SK-N-SH treated with all-trans-retinoic acid at 6 μM for 48 hours (cell line): ENCODE results near the gene SSBP2.
A peak's percentile ranks its signal among the peaks of the same experiment; 100 is the strongest.

ENCODE experiments used
- ATAC-seq: fragments of 200-7000 bp; cut with Tn5 transposase; 3 replicates; pipeline ENCODE4 v1.9.1; 2020; ENCODE audit warnings: mild to moderate bottlenecking, moderate library complexity
- ARNTL ChIP-seq: fragments of 450-650 bp; formaldehyde crosslinking; IDR thresholded peaks from 2 replicates; pipeline ENCODE4 v1.5.0; 2020; ENCODE audit warnings: low read depth, mild to moderate bottlenecking, moderate library complexity, borderline replicate concordance
- CREB5 ChIP-seq: fragments of 250-450 bp; sonication (Bioruptor Pico); IDR thresholded peaks from 2 replicates; pipeline ENCODE4 v1.5.1; 2020; ENCODE audit warnings: low read depth, mild to moderate bottlenecking, moderate library complexity
- CSDC2 ChIP-seq: fragments of 250-450 bp; sonication (Bioruptor Pico); IDR thresholded peaks from 2 replicates; pipeline ENCODE4 v1.5.0; 2020; ENCODE audit warnings: mild to moderate bottlenecking, moderate library complexity
- CSRNP3 ChIP-seq: fragments of 250-450 bp; sonication (Bioruptor Pico); IDR thresholded peaks from 2 replicates; pipeline ENCODE4 v1.5.1; 2021; ENCODE audit warnings: mild to moderate bottlenecking, moderate library complexity
- GLIS3 ChIP-seq: fragments of 250-450 bp; sonication (Bioruptor Pico); IDR thresholded peaks from 2 replicates; pipeline ENCODE4 v1.5.0; 2020; ENCODE audit warnings: mild to moderate bottlenecking, moderate library complexity
- ISL1 ChIP-seq: fragments of 250-450 bp; sonication (Bioruptor Pico); IDR thresholded peaks from 2 replicates; pipeline ENCODE4 v2.1.2; 2022; ENCODE audit warnings: mild to moderate bottlenecking, moderate library complexity
- OSR1 ChIP-seq: fragments of 250-450 bp; sonication (Bioruptor Pico); IDR thresholded peaks from 2 replicates; pipeline ENCODE4 v1.8.0; 2022; ENCODE audit warnings: moderate library complexity, mild to moderate bottlenecking, inconsistent platforms
- PATZ1 ChIP-seq: fragments of 250-450 bp; sonication (Bioruptor Pico); IDR thresholded peaks from 2 replicates; pipeline ENCODE4 v1.8.0; 2020; ENCODE audit warnings: mild to moderate bottlenecking, moderate library complexity, borderline replicate concordance
- POU6F1 ChIP-seq: fragments of 250-450 bp; sonication (Bioruptor Pico); IDR thresholded peaks from 2 replicates; pipeline ENCODE4 v1.8.0; 2021; ENCODE audit warnings: low read depth, mild to moderate bottlenecking, moderate library complexity, borderline replicate concordance
- PPARA ChIP-seq: fragments of 250-450 bp; sonication (Bioruptor Pico); IDR thresholded peaks from 2 replicates; pipeline ENCODE4 v1.5.0; 2020; ENCODE audit warnings: mild to moderate bottlenecking, borderline replicate concordance
- RARB ChIP-seq: fragments of 250-450 bp; sonication (Bioruptor Pico); IDR thresholded peaks from 2 replicates; pipeline ENCODE4 v1.8.0; 2021; ENCODE audit warnings: mild to moderate bottlenecking, moderate library complexity
- SNAI2 ChIP-seq: fragments of 250-450 bp; sonication (Bioruptor Pico); IDR thresholded peaks from 2 replicates; pipeline ENCODE4 v1.5.0; 2020; ENCODE audit warnings: mild to moderate bottlenecking, moderate library complexity
- TCF4 ChIP-seq: fragments of 250-450 bp; sonication (Bioruptor Pico); IDR thresholded peaks from 2 replicates; pipeline ENCODE4 v1.8.0; 2021; ENCODE audit warnings: mild to moderate bottlenecking, moderate library complexity, borderline replicate concordance
- TOX ChIP-seq: fragments of 250-450 bp; sonication (Bioruptor Pico); IDR thresholded peaks from 2 replicates; pipeline ENCODE4 v1.8.0; 2021; ENCODE audit warnings: mild to moderate bottlenecking, moderate library complexity, borderline replicate concordance
- ZC3H10 ChIP-seq: fragments of 250-450 bp; sonication (Bioruptor Pico); IDR thresholded peaks from 2 replicates; pipeline ENCODE4 v1.5.1; 2021; ENCODE audit warnings: mild to moderate bottlenecking, moderate library complexity
- ZFP3 ChIP-seq: fragments of 250-450 bp; sonication (Bioruptor Pico); IDR thresholded peaks from 2 replicates; pipeline ENCODE4 v1.5.0; 2020; ENCODE audit warnings: mild to moderate bottlenecking, moderate library complexity
- ZFP30 ChIP-seq: fragments of 450-650 bp; formaldehyde crosslinking; IDR thresholded peaks from 2 replicates; pipeline ENCODE4 v1.5.0; 2022; ENCODE audit warnings: mild to moderate bottlenecking, moderate library complexity
- ZNF565 ChIP-seq: fragments of 450-650 bp; formaldehyde crosslinking; conservative IDR thresholded peaks from 2 replicates; pipeline ENCODE4 v1.5.0; 2020; ENCODE audit warnings: low read depth, mild to moderate bottlenecking, moderate library complexity
- ZNF70 ChIP-seq: fragments of 450-650 bp; formaldehyde crosslinking; IDR thresholded peaks from 2 replicates; pipeline ENCODE4 v1.5.0; 2020; ENCODE audit warnings: mild to moderate bottlenecking, moderate library complexity
- ZNF8 ChIP-seq: fragments of 450-650 bp; formaldehyde crosslinking; IDR thresholded peaks from 2 replicates; pipeline ENCODE4 v1.5.0; 2020; ENCODE audit warnings: mild to moderate bottlenecking, moderate library complexity

The SSBP2 gene

DNA sequence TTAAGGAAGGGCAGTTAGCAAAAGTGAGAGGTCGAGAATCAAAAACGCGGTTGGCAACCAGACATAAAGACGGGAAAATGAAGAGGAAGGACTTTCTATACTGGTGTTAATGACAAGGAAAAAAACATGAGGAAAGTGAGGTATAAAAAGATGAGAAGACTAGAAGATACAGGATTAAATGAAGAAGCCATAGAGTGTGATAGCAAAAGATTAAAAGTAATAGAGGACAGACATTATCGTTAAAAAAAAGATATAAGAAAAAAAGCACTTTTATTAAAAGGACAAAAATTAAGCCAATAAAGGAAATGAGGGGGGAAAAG is 1.7 kb upstream of the SSBP2 start:
- no peak for ATAC-seq
- TF ChIP-seq GLIS3 (CRISPR knock-in tag) (no peak), ISL1 (CRISPR knock-in tag) (no peak), ZNF70 (CRISPR knock-in tag) (no peak), CSRNP3 (no peak), RARB (CRISPR knock-in tag) (no peak), OSR1 (CRISPR knock-in tag) (no peak)

DNA sequence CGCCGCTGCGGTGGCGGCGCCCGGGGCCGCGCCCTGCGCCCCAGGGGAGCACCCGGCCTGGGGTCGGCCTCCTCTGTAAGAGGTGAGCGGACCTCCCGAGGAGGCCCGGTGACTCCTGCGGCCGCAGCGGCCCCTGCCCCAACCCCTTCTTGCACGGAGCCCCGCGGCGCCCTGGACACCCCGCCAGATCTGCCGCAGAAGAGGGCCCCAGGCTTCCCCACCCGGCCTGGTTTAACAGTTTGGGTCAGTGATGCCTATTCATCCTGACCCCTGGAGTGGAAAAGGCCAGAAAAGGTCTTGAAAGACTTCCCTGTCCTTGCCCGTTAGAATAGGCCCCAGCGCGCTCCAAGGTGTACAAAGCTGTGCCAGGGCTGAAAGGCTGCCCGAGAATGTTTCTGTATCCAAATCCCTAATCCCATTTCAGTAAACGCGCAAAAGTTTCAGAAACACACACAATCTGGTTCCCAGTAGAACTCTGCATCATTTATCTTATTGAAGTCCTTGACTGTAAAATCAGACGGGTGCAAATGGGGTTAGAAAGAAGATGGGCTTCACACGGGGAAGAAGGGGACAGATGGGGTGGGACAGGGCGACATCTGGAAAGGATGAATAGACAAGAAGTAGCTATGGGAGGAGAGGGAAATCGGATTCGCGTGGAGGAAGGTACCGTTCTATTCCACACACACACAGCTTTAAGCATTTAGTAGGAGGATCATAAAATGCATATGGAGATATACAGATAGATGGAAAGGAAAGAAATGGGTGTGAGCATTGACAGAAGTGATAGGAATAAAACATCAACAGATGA is 1.1 kb upstream of the SSBP2 start:
- no peak for ATAC-seq
- TF ChIP-seq ZC3H10 (CRISPR knock-in tag) = no peak
- no peak for TF ChIP-seq OSR1 (CRISPR knock-in tag)
- no peak for TF ChIP-seq ZFP30
- no peak for TF ChIP-seq ISL1 (CRISPR knock-in tag)
- no peak for TF ChIP-seq PPARA (CRISPR knock-in tag)
- TF ChIP-seq CSRNP3 = no peak
- no peak for TF ChIP-seq ZFP3
- TF ChIP-seq RARB (CRISPR knock-in tag) = no peak
- TF ChIP-seq ZNF565 (CRISPR knock-in tag) = no peak
- TF ChIP-seq ZNF8 (CRISPR knock-in tag) = no peak
- TF ChIP-seq CREB5 (CRISPR knock-in tag) = no peak
- TF ChIP-seq PATZ1 (CRISPR knock-in tag) = no peak
- TF ChIP-seq ZNF70 (CRISPR knock-in tag) = no peak

- ATAC-seq = peak; percentile 39
- TF ChIP-seq ZNF70 (CRISPR knock-in tag) (no peak), OSR1 (CRISPR knock-in tag) (no peak), SNAI2 (CRISPR knock-in tag) (no peak), CREB5 (CRISPR knock-in tag) (no peak), ZFP30 (no peak), POU6F1 (CRISPR knock-in tag) (no peak), TCF4 (CRISPR knock-in tag) (no peak), CSRNP3 (no peak), TOX (no peak), CSDC2 (CRISPR knock-in tag) (no peak), GLIS3 (CRISPR knock-in tag) (no peak), ZC3H10 (CRISPR knock-in tag) (no peak), ARNTL (CRISPR knock-in tag) (no peak)
Measured at GRCh38 chr5:81750308-81751008, 439 bp downstream of the SSBP2 start.
